DOHH2 (cell line): ENCODE data around the gene BBS9.

ENCODE experiments used
- CTCF ChIP-seq: fragments of 200-600 bp; sonication (generic); IDR thresholded peaks from one replicate; pipeline ENCODE4 v1.5.1; 2014; ENCODE audit warnings: antibody characterized with exemption, mild to moderate bottlenecking, low read depth, low read length; ENCODE audit not compliant: poor library complexity, severe bottlenecking
- EZH2phosphoT487 ChIP-seq: fragments of 200-600 bp; sonication (generic); IDR thresholded peaks from 2 replicates; pipeline ENCODE4 v1.6.1; 2017; ENCODE audit warnings: borderline replicate concordance, mild to moderate bottlenecking, antibody characterized with exemption, low read length, moderate library complexity, mixed read lengths

DNA sequence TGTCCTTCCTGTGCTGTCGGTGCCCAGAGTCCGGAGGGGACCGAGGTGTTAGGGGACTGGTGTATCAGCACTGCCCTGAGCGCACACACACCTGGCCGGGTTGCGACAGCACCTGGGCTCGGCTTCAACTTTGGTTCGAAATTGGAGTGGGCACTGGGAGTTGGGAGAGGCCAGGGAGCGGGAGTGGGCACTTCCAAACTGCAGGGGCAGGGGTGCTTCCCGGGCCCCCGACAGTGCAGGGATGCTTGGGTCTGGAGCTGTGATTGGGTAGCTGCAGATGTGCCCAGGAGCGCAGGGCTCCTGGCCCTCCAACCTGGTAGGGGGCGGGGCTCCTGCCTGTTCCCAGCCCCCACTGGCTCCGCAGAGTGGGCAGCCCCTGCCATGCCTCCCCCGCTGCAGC is 7.7 kb downstream of the BBS9 start:
- no peak for TF ChIP-seq CTCF
- no peak for TF ChIP-seq EZH2phosphoT487
